RWPE2 (cell line): ENCODE results near the gene CAPN14.

Experiments
- ATAC-seq: fragments of 200-7000 bp; cut with Tn5 transposase; 3 replicates; pipeline ENCODE4 v1.9.1; 2021; ENCODE audit warnings: low read depth
- DNase-seq: peaks from one replicate; pipeline ENCODE4 v3.0.0-alpha.2; 2020; ENCODE audit warnings: low spot score
- H3K27ac ChIP-seq: fragments of 450-650 bp; 2 replicates; pipeline ENCODE4 v1.5.1; 2017; ENCODE audit warnings: mild to moderate bottlenecking; ENCODE audit not compliant: poor library complexity, severe bottlenecking
- H3K27me3 ChIP-seq: fragments of 250-450 bp; sonication (Bioruptor Pico); 2 replicates; pipeline ENCODE4 v1.5.1; 2021; ENCODE audit warnings: mild to moderate bottlenecking, moderate library complexity; ENCODE audit not compliant: insufficient read depth, poor library complexity, severe bottlenecking
- H3K36me3 ChIP-seq: fragments of 250-450 bp; sonication (Bioruptor Pico); 2 replicates; pipeline ENCODE4 v1.5.1; 2020; ENCODE audit warnings: low read depth, mild to moderate bottlenecking, moderate library complexity
- H3K4me1 ChIP-seq: fragments of 250-450 bp; sonication (Bioruptor Pico); 2 replicates; pipeline ENCODE4 v1.5.1; 2021; ENCODE audit warnings: mild to moderate bottlenecking, moderate library complexity; ENCODE audit not compliant: insufficient read depth, poor library complexity, severe bottlenecking
- H3K4me3 ChIP-seq: fragments of 250-450 bp; sonication (Bioruptor Pico); 2 replicates; pipeline ENCODE4 v1.5.1; 2021; ENCODE audit warnings: mild to moderate bottlenecking, moderate library complexity; ENCODE audit not compliant: severe bottlenecking
- H3K9me3 ChIP-seq: fragments of 250-450 bp; sonication (Bioruptor Pico); 2 replicates; pipeline ENCODE4 v1.5.1; 2021; ENCODE audit warnings: mild to moderate bottlenecking, moderate library complexity; ENCODE audit not compliant: severe bottlenecking
- CTCF ChIP-seq: fragments of 450-650 bp; IDR thresholded peaks from one replicate; pipeline ENCODE4 v1.5.1; 2017; ENCODE audit warnings: mild to moderate bottlenecking, moderate library complexity; ENCODE audit not compliant: poor library complexity, severe bottlenecking

CAPN14 gene

GRCh38 chr2:31139671-31140070 lies 77.6 kb downstream of the CAPN14 start:
- no peaks in the 10 kb centered on the region for H3K36me3 ChIP-seq
- ATAC-seq (no peak), DNase-seq (no peak)
- H3K4me1 ChIP-seq = no peaks in the 10 kb centered on the region
- no peaks in the 10 kb centered on the region for H3K27me3 ChIP-seq
- H3K4me3 ChIP-seq = no peak overlapping the region
- no peak for TF ChIP-seq CTCF
- no peak overlapping the region for H3K27ac ChIP-seq
- H3K9me3 ChIP-seq = no peaks in the 10 kb centered on the region

- peak within 1 kb of the TSS; percentile 19 for H3K27ac ChIP-seq
- DNase-seq = peak; percentile 77
- H3K36me3 ChIP-seq = no peaks in the 10 kb centered on the region
- no peaks in the 10 kb centered on the region for H3K9me3 ChIP-seq
- H3K27me3 ChIP-seq = no peaks in the 10 kb centered on the region
- peak; percentile 77 for TF ChIP-seq CTCF
- peaks cover 4% of the 10 kb centered on the region for H3K4me1 ChIP-seq
- ATAC-seq = peak; percentile 82
- peak within 1 kb of the TSS; percentile 54 for H3K4me3 ChIP-seq
Observed at GRCh38 chr2:31138037-31138962, 79.0 kb downstream of the CAPN14 start, which contains the start of gene GALNT14. TSS of gene GALNT14 (minus strand) at chr2:31138440. CDS start at chr2:31138086, 354 bp downstream.

GRCh38 chr2:31137211-31138036 lies 79.9 kb downstream of the CAPN14 start:
- H3K9me3 ChIP-seq = no peaks in the 10 kb centered on the region
- H3K36me3 ChIP-seq = no peaks in the 10 kb centered on the region
- ATAC-seq (peak; percentile 41), DNase-seq (no peak)
- no peaks in the 10 kb centered on the region for H3K27me3 ChIP-seq
- no peak for TF ChIP-seq CTCF
- peaks cover 9% of the 10 kb centered on the region for H3K4me1 ChIP-seq
- H3K4me3 ChIP-seq = peak overlapping the region; percentile 54
- peak overlapping the region; percentile 19 for H3K27ac ChIP-seq

- H3K9me3 ChIP-seq = no peaks in the 10 kb centered on the region
- H3K4me3 ChIP-seq = peak overlapping the region; percentile 54
- H3K4me1 ChIP-seq = peaks cover 9% of the 10 kb centered on the region
- TF ChIP-seq CTCF = no peak
- H3K36me3 ChIP-seq = no peaks in the 10 kb centered on the region
- no peak for ATAC-seq
- H3K27ac ChIP-seq = no peak overlapping the region
- H3K27me3 ChIP-seq = no peaks in the 10 kb centered on the region
- DNase-seq = no peak
Observed at GRCh38 chr2:31136732-31137131, 80.6 kb downstream of the CAPN14 start.
